Gastrocnemius medialis (tissue), 4 donors: ENCODE data around the gene STK11IP. TPM values are rescaled to one million over a fixed set of nuclear protein-coding genes. Genes with fewer than 3 reads are reported as not detected.

ENCODE experiments used
- ATAC-seq, 2 donors: fragments of 150-250 bp; one replicate each; pipeline ENCODE4 v1.9.1; 2016
- DNase-seq, 2 donors: peaks; one replicate each; pipeline ENCODE4 v3.0.0-alpha.2; 2019
- H3K27ac ChIP-seq, 4 donors: fragments of 200-600 bp; sonication (generic); 1 replicate in 1 of 4; 2 replicates in 3 of 4; pipeline ENCODE4 v1.5.1; 2016 to 2018; ENCODE audit warnings: mild to moderate bottlenecking in 2 of 4, moderate library complexity in 1 of 4
- H3K27me3 ChIP-seq, 3 donors: fragments of 200-600 bp; sonication (generic) in 2 of 3; 1 replicate in 1 of 3; 2 replicates in 2 of 3; pipeline versions ENCODE4 v1.5.1 to v1.6.0; 2016 to 2019; ENCODE audit warnings: mild to moderate bottlenecking in 1 of 3, moderate library complexity in 1 of 3
- H3K36me3 ChIP-seq, 2 donors: fragments of 200-600 bp; sonication (generic) in 1 of 2; one replicate each; pipeline ENCODE4 v1.5.1; 2017 to 2018
- H3K4me1 ChIP-seq, 2 donors: fragments of 200-600 bp; sonication (generic) in 1 of 2; one replicate each; pipeline ENCODE4 v1.5.1; 2016 to 2017; ENCODE audit warnings: mild to moderate bottlenecking in 2 of 2
- H3K4me3 ChIP-seq, 4 donors: fragments of 200-600 bp; sonication (generic) in 3 of 4; 1 replicate in 1 of 4; 2 replicates in 3 of 4; pipeline ENCODE4 v1.5.1; 2016 to 2019; ENCODE audit warnings: mild to moderate bottlenecking in 2 of 4
- H3K9me3 ChIP-seq, 3 donors: fragments of 200-600 bp; sonication (generic) in 2 of 3; 1 replicate in 1 of 3; 2 replicates in 2 of 3; pipeline ENCODE4 v1.5.1; 2016 to 2019
- CTCF ChIP-seq, 5 experiments: fragments of 450-650 bp in 3 of 5; fragments of 200-600 bp in 2 of 5; sonication (generic) in 2 of 5; IDR thresholded peaks in 4 of 5; conservative IDR thresholded peaks in 1 of 5; 1 replicate in 4 of 5; 2 replicates in 1 of 5; pipeline ENCODE4 v1.5.1; 2016 to 2019; ENCODE audit warnings: antibody characterized with exemption in 5 of 5, mild to moderate bottlenecking in 3 of 5, moderate library complexity in 3 of 5
- POLR2A ChIP-seq, 2 donors: fragments of 450-650 bp; IDR thresholded peaks; one replicate each; pipeline ENCODE4 v1.6.1; 2017; ENCODE audit warnings: antibody characterized with exemption in 2 of 2, mild to moderate bottlenecking in 2 of 2, moderate library complexity in 2 of 2
- in situ Hi-C, 4 donors: fragments of 200-750 bp; cut with MboI; loops; one replicate each; pipeline versions ENCODE4 v1.15.0 to v1.8.0; 2017; ENCODE audit warnings: low sequenced_read_pairs in 4 of 4
- intact Hi-C: fragments of 100-400 bp; cut with DNase I; formaldehyde crosslinking; loops from one replicate; pipeline ENCODE4 v1.15.1; 2023; ENCODE audit warnings: low total_unique reads
- total RNA-seq, 4 donors: library from RNA; depleted of rRNA; stranded (reverse); fragments of >200 nt; gene quantifications; one replicate each; pipeline versions ENCODE4 v1.1.0 to v1.2.3, GENCODE V29; 2016

STK11IP gene
- total RNA-seq, 4 donors from 2014 or later: 5.4 to 7.5 (median 6.5) TPM

- in situ Hi-C loops: no loop called here
- DNase-seq (no peak), ATAC-seq (no peak)
- no peak for TF ChIP-seq POLR2A (IDR thresholded peaks at IDR 0.05)
- TF ChIP-seq CTCF (IDR thresholded peaks at IDR 0.05 in 4 of 5, conservative IDR thresholded peaks at IDR 0.05 in 1 of 5): no peak
- H3K4me1 ChIP-seq: peaks cover 11 to 14% of the 10 kb centered on the region in 2 donors
- H3K27me3 ChIP-seq: no peaks in the 10 kb centered on the region
- no peaks in the 10 kb centered on the region for H3K9me3 ChIP-seq
- no peak overlapping the region for H3K27ac ChIP-seq
- H3K36me3 ChIP-seq: no peaks in the 10 kb centered on the region
- intact Hi-C loops: no loop called here
- no peak overlapping the region for H3K4me3 ChIP-seq
These were observed 24.5 kb upstream of the STK11IP start for GRCh38 chr2:219573166-219573565.

GRCh38 chr2:219574484-219575311 is 23.0 kb upstream of the STK11IP start:
- intact Hi-C loops (no loop called here), in situ Hi-C loops (no loop called here)
- H3K9me3 ChIP-seq: no peaks in the 10 kb centered on the region
- peaks cover 11% of the 10 kb centered on the region in 2 donors for H3K4me1 ChIP-seq
- H3K36me3 ChIP-seq: no peaks in the 10 kb centered on the region
- DNase-seq (peak in 1 of 2 donors; percentile 33), ATAC-seq (no peak)
- TF ChIP-seq CTCF (IDR thresholded peaks at IDR 0.05 in 4 of 5, conservative IDR thresholded peaks at IDR 0.05 in 1 of 5) (no peak), POLR2A (IDR thresholded peaks at IDR 0.05) (no peak)
- H3K27ac ChIP-seq: no peak overlapping the region
- H3K4me3 ChIP-seq: no peak overlapping the region
- no peaks in the 10 kb centered on the region for H3K27me3 ChIP-seq

GRCh38 chr2:219575566-219576504 is 21.8 kb upstream of the STK11IP start:
- Histone ChIP-seq H3K27ac (no peak overlapping the region), H3K36me3 (no peaks in the 10 kb centered on the region), H3K4me3 (no peak overlapping the region), H3K4me1 (peaks cover 6% of the 10 kb centered on the region in 2 donors), H3K27me3 (no peaks in the 10 kb centered on the region), H3K9me3 (no peaks in the 10 kb centered on the region)
- no peak for TF ChIP-seq CTCF (IDR thresholded peaks at IDR 0.05 in 4 of 5, conservative IDR thresholded peaks at IDR 0.05 in 1 of 5)
- TF ChIP-seq POLR2A (IDR thresholded peaks at IDR 0.05): no peak
- in situ Hi-C loops (no loop called here), intact Hi-C loops (no loop called here)
- DNase-seq (no peak), ATAC-seq (no peak)

DNA sequence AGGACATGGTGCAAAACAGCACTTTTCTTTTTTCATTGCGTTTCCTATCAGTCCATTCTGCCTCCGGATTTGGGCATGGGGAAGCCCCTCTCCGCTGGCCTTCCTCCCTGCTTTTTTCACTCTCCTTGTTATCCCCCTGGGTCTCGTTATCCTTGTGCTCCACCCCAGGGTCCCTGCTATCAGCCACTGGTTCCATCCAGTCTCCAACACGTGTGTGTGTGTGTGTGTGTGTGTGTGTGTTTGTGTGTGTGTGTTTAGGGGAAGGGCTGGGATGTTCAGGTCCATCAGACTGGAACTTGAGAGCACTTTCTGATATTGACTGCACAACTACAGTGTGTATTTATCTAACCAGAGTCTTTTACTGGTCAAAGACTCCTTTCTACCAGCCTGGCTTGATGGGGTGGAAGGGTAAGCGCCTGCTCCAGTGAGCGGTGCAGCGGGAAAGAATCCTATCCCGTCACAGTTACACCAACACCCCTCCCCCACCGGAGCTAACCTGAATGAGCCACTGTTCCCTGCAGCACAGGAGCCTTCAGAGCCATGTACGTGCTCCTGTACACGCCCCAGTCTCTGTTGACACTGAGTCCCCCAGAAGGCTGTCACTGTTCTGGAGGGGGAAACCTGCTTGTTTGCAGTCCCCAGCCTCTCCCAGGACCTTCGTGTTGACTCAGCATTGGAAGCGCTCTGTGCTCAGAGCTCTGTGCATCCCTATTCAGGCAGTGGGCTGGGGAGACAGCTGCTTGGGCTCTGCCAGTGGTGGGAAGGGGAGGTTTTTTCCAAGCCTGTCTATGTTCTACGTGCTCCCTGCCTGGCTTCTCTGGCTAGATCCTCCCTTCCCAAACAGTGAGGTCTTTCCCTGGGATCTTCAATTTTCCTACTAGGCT is 20.9 kb upstream of the STK11IP start:
- Histone ChIP-seq H3K4me1 (peaks cover 3 to 4% of the 10 kb centered on the region in 2 donors), H3K27ac (no peak overlapping the region), H3K27me3 (no peaks in the 10 kb centered on the region), H3K9me3 (no peaks in the 10 kb centered on the region), H3K4me3 (no peak overlapping the region), H3K36me3 (no peaks in the 10 kb centered on the region)
- intact Hi-C loops: no loop called here
- ATAC-seq (no peak), DNase-seq (no peak)
- in situ Hi-C loops: no loop called here
- TF ChIP-seq POLR2A (IDR thresholded peaks at IDR 0.05) (no peak), CTCF (IDR thresholded peaks at IDR 0.05 in 4 of 5, conservative IDR thresholded peaks at IDR 0.05 in 1 of 5) (no peak)
